ENCODE data around the gene CEACAM20.
"Not testable (repeated sequence)": the region's sequence is repeated elsewhere in the genome, so short reads cannot be mapped to it uniquely, and the experiment has no call there.

Gene CEACAM20

DNA sequence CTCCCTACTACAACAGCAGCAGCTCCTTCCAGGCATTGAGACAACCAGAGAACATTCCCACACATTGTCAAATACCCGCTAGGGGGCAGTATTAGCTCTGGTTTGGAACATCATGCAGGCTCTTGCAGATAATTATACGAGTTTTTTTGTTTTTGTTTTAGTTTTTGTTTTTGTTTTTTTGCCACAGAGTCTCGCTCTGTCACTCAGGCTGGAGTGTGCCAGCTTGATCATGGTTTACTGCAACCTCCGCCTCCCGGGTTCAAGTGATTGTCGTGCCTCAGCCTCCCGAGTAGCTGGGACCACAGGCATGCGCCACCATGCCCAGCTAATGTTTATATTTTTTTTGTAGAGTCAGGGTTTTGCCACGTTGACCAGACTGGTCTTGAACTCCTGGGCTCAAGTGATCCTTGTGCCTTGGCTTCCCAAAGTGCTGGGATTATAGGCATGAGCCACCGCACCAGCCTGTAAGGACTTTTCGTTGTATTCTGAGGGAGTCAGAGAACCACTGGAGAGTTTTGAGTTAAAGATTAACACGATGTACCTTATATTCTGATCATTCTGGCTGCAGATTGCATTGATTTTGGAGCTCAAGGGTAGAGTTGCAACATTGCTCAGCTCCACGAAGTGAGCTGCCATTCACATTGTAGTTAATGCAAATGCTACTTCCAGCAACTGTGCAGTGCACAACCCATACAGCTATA, 41.7 kb upstream of the CEACAM20 start:
- Histone ChIP-seq H3K4me1 (ENCODE audit: control insufficient read depth in 2 of 2, insufficient read depth in 2 of 2, low read length in 2 of 2) (no peaks in the 10 kb centered on the region), H3K27me3 (ENCODE audit: control insufficient read depth in 2 of 2, insufficient read depth in 2 of 2, low read length in 2 of 2) (peaks cover 0 to 6% of the 10 kb centered on the region in 2 donors), H3K9me3 (ENCODE audit: control insufficient read depth in 2 of 2, low read length in 2 of 2) (no peaks in the 10 kb centered on the region), H3K36me3 (ENCODE audit: control insufficient read depth in 2 of 2, insufficient read depth in 2 of 2, low read length in 2 of 2) (no peaks in the 10 kb centered on the region), H3K4me3 (ENCODE audit: low read length in 2 of 2) (no peak overlapping the region), H3K9ac (ENCODE audit: low read depth in 1 of 2, low read length in 2 of 2) (no peak overlapping the region), H3K27ac (ENCODE audit: low read depth in 2 of 2, low read length in 2 of 2) (no peak overlapping the region)

DNA sequence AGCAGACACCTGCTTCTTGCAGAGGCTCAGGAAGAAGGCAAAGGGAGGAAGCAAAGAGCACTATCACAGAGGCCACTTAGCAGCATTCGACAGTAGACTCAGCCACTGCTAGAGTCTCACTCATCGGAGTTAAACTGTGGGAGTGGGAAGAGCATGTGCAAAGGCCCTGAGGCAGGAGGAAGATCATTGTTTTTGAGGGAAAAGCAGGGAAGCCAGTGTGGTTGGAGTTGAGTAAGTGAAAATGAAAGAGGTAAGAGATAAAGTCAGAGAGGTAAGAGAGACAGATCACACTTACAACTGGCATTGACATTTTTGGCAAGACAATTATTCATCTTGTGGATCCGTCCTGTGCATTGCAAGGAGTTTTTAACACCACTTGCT, 41.1 kb upstream of the CEACAM20 start:
- Histone ChIP-seq H3K9ac (ENCODE audit: low read depth in 1 of 2, low read length in 2 of 2) (no peak overlapping the region), H3K27me3 (ENCODE audit: control insufficient read depth in 2 of 2, insufficient read depth in 2 of 2, low read length in 2 of 2) (peaks cover 0 to 6% of the 10 kb centered on the region in 2 donors), H3K4me3 (ENCODE audit: low read length in 2 of 2) (no peak overlapping the region)

DNA sequence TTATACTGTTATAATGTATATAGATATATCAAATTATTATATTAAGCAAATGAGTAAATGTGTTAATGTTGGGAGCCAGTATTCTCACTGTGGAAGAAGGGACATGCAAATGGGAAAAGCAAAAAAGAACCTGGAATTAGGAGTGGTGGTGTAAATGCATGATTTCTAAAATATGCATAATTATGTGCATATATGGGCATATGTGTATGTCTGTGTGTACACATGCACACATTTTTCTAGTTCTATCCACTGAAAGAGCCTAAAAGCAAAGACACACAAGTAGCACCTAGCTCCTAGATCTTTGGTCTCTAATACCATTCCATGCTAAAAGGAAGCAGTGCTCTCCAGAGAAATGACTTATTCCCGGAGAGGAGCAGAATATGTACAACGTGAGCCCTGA, 38.3 kb upstream of the CEACAM20 start:
- H3K9ac ChIP-seq (ENCODE audit: low read depth in 1 of 2, low read length in 2 of 2) = no peak overlapping the region
- no peaks in the 10 kb centered on the region for H3K4me1 ChIP-seq (ENCODE audit: control insufficient read depth in 2 of 2, insufficient read depth in 2 of 2, low read length in 2 of 2)

More for the DNA sequence above, 41.1 kb upstream of the CEACAM20 start:
- Histone ChIP-seq H3K27ac (ENCODE audit: low read depth in 2 of 2, low read length in 2 of 2) (no peak overlapping the region), H3K36me3 (ENCODE audit: control insufficient read depth in 2 of 2, insufficient read depth in 2 of 2, low read length in 2 of 2) (no peaks in the 10 kb centered on the region), H3K9me3 (ENCODE audit: control insufficient read depth in 2 of 2, low read length in 2 of 2) (no peaks in the 10 kb centered on the region), H3K4me1 (ENCODE audit: control insufficient read depth in 2 of 2, insufficient read depth in 2 of 2, low read length in 2 of 2) (no peaks in the 10 kb centered on the region)

DNA sequence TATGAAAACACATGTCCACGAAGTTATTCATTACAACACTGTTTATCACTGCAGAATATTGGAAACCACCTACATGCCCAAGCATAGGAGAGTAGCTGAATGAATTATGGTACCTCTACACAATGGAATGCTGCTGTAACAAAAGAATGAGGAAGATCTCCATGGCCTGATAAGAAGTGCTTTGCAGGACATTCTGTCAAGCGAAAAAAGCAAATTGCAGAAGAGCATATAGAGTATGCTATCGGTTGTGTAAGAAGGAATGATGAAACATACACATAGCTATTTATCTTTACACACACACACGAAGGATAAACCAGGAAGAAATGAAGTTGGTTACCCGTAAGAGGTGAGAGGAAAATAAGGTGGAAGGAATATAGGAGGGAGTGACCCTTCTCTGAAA, 37.5 kb upstream of the CEACAM20 start:
- no peak overlapping the region for H3K4me3 ChIP-seq (ENCODE audit: low read length in 2 of 2)
- no peaks in the 10 kb centered on the region for H3K4me1 ChIP-seq (ENCODE audit: control insufficient read depth in 2 of 2, insufficient read depth in 2 of 2, low read length in 2 of 2)
- no peak overlapping the region for H3K9ac ChIP-seq (ENCODE audit: low read depth in 1 of 2, low read length in 2 of 2)
- H3K27ac ChIP-seq (ENCODE audit: low read depth in 2 of 2, low read length in 2 of 2) = no peak overlapping the region
- H3K27me3 ChIP-seq (ENCODE audit: control insufficient read depth in 2 of 2, insufficient read depth in 2 of 2, low read length in 2 of 2) = peaks cover 0 to 6% of the 10 kb centered on the region in 2 donors
- no peaks in the 10 kb centered on the region for H3K9me3 ChIP-seq (ENCODE audit: control insufficient read depth in 2 of 2, low read length in 2 of 2)
- no peaks in the 10 kb centered on the region for H3K36me3 ChIP-seq (ENCODE audit: control insufficient read depth in 2 of 2, insufficient read depth in 2 of 2, low read length in 2 of 2)

More for the DNA sequence above, 38.3 kb upstream of the CEACAM20 start:
- Histone ChIP-seq H3K4me3 (ENCODE audit: low read length in 2 of 2) (no peak overlapping the region), H3K27me3 (ENCODE audit: control insufficient read depth in 2 of 2, insufficient read depth in 2 of 2, low read length in 2 of 2) (peaks cover 0 to 6% of the 10 kb centered on the region in 2 donors), H3K36me3 (ENCODE audit: control insufficient read depth in 2 of 2, insufficient read depth in 2 of 2, low read length in 2 of 2) (no peaks in the 10 kb centered on the region), H3K27ac (ENCODE audit: low read depth in 2 of 2, low read length in 2 of 2) (no peak overlapping the region), H3K9me3 (ENCODE audit: control insufficient read depth in 2 of 2, low read length in 2 of 2) (no peaks in the 10 kb centered on the region)

DNA sequence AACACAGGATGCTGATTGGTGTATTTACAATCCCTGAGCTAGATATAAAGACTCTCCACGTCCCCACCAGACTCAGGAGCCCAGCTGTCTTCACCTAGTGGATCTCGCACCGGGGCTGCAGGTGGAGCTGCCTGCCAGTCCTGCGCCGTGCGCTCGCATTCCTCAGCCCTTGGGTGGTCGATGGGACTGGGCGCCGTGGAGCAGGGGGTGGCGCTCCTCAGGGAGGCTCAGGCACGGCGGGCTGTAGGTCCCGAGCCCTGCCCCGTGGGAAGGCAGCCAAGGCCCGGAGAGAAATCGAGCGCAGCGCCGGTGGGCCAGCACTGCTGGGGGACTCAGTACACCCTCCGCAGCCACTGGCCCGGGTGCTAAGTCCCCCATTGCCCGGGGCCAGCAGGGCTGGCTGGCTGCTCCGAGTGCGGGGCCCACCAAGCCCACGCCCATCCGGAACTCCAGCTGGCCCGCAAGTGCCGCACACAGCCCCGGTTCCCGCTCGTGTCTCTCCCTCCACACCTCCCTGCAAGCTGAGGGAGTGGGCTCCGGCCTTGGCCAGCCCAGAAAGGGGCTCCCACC, 33.7 kb upstream of the CEACAM20 start:
- not testable (repeated sequence) for H3K27ac ChIP-seq (ENCODE audit: low read depth in 2 of 2, low read length in 2 of 2); H3K4me1 ChIP-seq (ENCODE audit: control insufficient read depth in 2 of 2, insufficient read depth in 2 of 2, low read length in 2 of 2); H3K9me3 ChIP-seq (ENCODE audit: control insufficient read depth in 2 of 2, low read length in 2 of 2); H3K36me3 ChIP-seq (ENCODE audit: control insufficient read depth in 2 of 2, insufficient read depth in 2 of 2, low read length in 2 of 2); H3K9ac ChIP-seq (ENCODE audit: low read depth in 1 of 2, low read length in 2 of 2); H3K4me3 ChIP-seq (ENCODE audit: low read length in 2 of 2); H3K27me3 ChIP-seq (ENCODE audit: control insufficient read depth in 2 of 2, insufficient read depth in 2 of 2, low read length in 2 of 2)

DNA sequence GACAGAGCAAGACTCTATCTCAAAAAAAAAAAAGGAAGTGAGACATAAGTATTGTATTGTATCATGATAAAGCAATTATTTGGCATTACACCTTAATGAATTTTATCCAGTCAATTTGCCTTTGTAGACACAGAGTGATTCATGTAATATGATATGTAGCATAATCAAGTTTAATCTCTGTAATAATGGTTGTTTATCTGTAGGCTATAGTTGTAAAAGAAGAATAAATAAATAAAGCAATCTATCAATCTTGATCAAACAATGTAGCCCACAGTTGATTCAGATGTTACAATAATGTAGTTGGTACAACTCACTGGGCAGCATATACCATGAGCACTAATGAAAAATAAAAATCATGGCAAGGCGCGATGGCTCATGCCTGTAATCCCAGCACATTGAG, 28.5 kb upstream of the CEACAM20 start:
- Histone ChIP-seq H3K4me1 (ENCODE audit: control insufficient read depth in 2 of 2, insufficient read depth in 2 of 2, low read length in 2 of 2) (peaks cover 0 to 5% of the 10 kb centered on the region in 2 donors), H3K27ac (ENCODE audit: low read depth in 2 of 2, low read length in 2 of 2) (no peak overlapping the region), H3K9me3 (ENCODE audit: control insufficient read depth in 2 of 2, low read length in 2 of 2) (no peaks in the 10 kb centered on the region), H3K4me3 (ENCODE audit: low read length in 2 of 2) (no peak overlapping the region), H3K9ac (ENCODE audit: low read depth in 1 of 2, low read length in 2 of 2) (no peak overlapping the region), H3K27me3 (ENCODE audit: control insufficient read depth in 2 of 2, insufficient read depth in 2 of 2, low read length in 2 of 2) (no peaks in the 10 kb centered on the region), H3K36me3 (ENCODE audit: control insufficient read depth in 2 of 2, insufficient read depth in 2 of 2, low read length in 2 of 2) (no peaks in the 10 kb centered on the region)

DNA sequence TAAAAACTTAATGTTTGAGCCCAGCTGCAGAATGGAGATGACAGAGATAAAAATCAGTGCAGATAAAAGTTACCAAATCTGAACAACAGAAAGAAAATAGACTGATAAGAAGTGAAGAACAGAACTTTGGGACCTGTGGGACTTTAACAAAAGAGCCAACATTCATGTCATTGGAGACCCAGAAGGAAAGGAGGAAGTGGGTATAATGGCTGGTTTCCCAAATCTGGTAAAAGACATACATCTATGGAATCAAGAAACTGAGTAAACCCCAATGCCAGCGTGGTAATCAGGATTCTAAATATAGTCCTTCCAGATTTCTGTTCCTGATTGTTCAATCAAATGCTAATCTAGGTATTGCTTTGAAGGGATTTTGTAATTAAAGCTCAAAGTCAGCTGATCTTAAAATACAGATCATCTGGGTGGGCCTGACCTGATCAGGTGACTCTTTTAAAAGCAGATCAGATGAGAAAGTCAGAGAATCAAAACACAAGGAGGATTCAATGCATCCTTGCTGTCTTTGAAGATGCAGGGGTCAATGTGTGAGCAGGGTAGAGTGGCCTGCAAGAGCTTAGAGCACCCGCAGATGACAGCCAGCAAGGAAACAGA, 25.3 kb upstream of the CEACAM20 start:
- no peak overlapping the region for H3K4me3 ChIP-seq (ENCODE audit: low read length in 2 of 2)
- H3K27me3 ChIP-seq (ENCODE audit: control insufficient read depth in 2 of 2, insufficient read depth in 2 of 2, low read length in 2 of 2) = no peaks in the 10 kb centered on the region
- H3K9ac ChIP-seq (ENCODE audit: low read depth in 1 of 2, low read length in 2 of 2) = no peak overlapping the region
- no peak overlapping the region for H3K27ac ChIP-seq (ENCODE audit: low read depth in 2 of 2, low read length in 2 of 2)
- H3K36me3 ChIP-seq (ENCODE audit: control insufficient read depth in 2 of 2, insufficient read depth in 2 of 2, low read length in 2 of 2) = no peaks in the 10 kb centered on the region
- peaks cover 0 to 5% of the 10 kb centered on the region in 2 donors for H3K4me1 ChIP-seq (ENCODE audit: control insufficient read depth in 2 of 2, insufficient read depth in 2 of 2, low read length in 2 of 2)
- H3K9me3 ChIP-seq (ENCODE audit: control insufficient read depth in 2 of 2, low read length in 2 of 2) = no peaks in the 10 kb centered on the region

DNA sequence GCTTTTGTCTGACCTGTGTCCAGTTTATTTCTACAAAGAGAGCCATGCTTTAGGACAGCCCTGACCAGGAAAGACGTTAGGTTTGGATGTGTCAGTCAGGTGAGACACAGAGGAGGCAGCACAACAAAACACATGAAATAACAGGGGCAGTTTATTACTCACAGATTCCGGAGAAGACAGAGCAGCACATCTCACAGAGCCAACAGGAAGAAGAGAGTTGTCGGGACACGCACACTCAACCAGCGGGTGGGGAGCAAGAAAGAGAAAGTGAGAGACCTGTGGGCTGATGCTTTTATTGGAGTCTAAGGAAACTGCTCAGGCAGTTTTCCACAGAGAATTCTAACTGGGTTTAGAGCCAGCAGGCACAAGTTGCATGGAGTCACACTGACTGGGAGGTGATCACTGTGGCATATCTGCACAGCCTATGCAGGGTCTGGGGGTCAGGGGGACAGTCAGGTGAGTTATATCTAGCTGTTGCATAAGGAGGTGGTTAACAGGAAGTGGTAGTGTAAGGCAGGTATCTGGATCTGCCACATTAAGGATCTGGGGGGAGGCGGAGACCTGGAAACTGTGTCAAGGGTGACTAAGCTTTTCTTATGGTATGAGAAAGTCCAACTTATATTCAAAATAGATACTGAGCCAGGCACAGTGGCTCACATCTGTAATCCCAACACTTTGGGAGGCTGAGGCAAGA, 24.1 kb upstream of the CEACAM20 start:
- Histone ChIP-seq H3K27ac (ENCODE audit: low read depth in 2 of 2, low read length in 2 of 2) (no peak overlapping the region), H3K36me3 (ENCODE audit: control insufficient read depth in 2 of 2, insufficient read depth in 2 of 2, low read length in 2 of 2) (no peaks in the 10 kb centered on the region), H3K9ac (ENCODE audit: low read depth in 1 of 2, low read length in 2 of 2) (no peak overlapping the region), H3K27me3 (ENCODE audit: control insufficient read depth in 2 of 2, insufficient read depth in 2 of 2, low read length in 2 of 2) (peaks cover 0 to 2% of the 10 kb centered on the region in 2 donors), H3K9me3 (ENCODE audit: control insufficient read depth in 2 of 2, low read length in 2 of 2) (no peaks in the 10 kb centered on the region), H3K4me3 (ENCODE audit: low read length in 2 of 2) (no peak overlapping the region), H3K4me1 (ENCODE audit: control insufficient read depth in 2 of 2, insufficient read depth in 2 of 2, low read length in 2 of 2) (peaks cover 0 to 5% of the 10 kb centered on the region in 2 donors)

DNA sequence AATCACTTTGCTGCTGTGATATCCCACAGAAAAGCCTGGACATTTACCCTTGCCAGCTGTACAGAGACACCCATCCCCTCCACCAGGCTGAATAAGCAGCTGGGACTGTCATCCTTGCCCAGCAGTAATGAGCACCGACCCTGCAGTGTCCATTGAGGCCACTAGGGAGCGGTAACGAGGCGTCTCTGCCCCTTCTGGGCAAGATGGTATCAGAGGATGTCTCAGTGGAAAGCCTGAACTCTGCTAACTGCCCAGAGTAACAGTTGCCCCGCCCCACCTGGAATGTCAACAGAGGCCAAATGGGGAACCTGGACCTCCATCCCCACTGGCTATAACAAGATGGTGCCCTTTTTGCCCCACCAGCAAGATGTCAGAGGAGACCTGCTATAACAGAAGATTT, 22.8 kb upstream of the CEACAM20 start:
- Histone ChIP-seq H3K9me3 (ENCODE audit: control insufficient read depth in 2 of 2, low read length in 2 of 2) (no peaks in the 10 kb centered on the region), H3K4me3 (ENCODE audit: low read length in 2 of 2) (no peak overlapping the region), H3K27me3 (ENCODE audit: control insufficient read depth in 2 of 2, insufficient read depth in 2 of 2, low read length in 2 of 2) (peaks cover 0 to 2% of the 10 kb centered on the region in 2 donors), H3K9ac (ENCODE audit: low read depth in 1 of 2, low read length in 2 of 2) (no peak overlapping the region), H3K4me1 (ENCODE audit: control insufficient read depth in 2 of 2, insufficient read depth in 2 of 2, low read length in 2 of 2) (peaks cover 0 to 5% of the 10 kb centered on the region in 2 donors), H3K36me3 (ENCODE audit: control insufficient read depth in 2 of 2, insufficient read depth in 2 of 2, low read length in 2 of 2) (no peaks in the 10 kb centered on the region), H3K27ac (ENCODE audit: low read depth in 2 of 2, low read length in 2 of 2) (no peak overlapping the region)

DNA sequence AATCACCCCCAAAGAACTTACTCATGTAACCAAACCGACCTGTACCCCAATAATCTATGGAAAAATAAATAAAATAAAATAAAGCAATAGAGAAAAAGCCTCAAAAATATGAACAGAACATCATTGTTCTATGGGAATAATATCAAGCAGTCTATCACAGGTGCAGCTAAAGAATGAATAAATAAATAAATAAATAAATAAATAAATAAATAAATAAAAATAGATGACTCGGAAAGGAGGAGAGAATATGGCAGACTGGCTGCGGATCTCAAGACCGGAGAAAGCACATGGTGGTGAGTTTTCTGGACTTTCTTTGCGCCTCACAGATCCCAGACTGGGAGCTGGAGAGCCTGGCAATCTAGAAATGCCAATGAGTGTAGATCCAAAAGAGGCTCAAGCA, 22.4 kb upstream of the CEACAM20 start:
- Histone ChIP-seq H3K36me3 (ENCODE audit: control insufficient read depth in 2 of 2, insufficient read depth in 2 of 2, low read length in 2 of 2) (no peaks in the 10 kb centered on the region), H3K9me3 (ENCODE audit: control insufficient read depth in 2 of 2, low read length in 2 of 2) (no peaks in the 10 kb centered on the region), H3K4me3 (ENCODE audit: low read length in 2 of 2) (no peak overlapping the region), H3K27me3 (ENCODE audit: control insufficient read depth in 2 of 2, insufficient read depth in 2 of 2, low read length in 2 of 2) (peaks cover 0 to 2% of the 10 kb centered on the region in 2 donors), H3K27ac (ENCODE audit: low read depth in 2 of 2, low read length in 2 of 2) (no peak overlapping the region), H3K4me1 (ENCODE audit: control insufficient read depth in 2 of 2, insufficient read depth in 2 of 2, low read length in 2 of 2) (peaks cover 0 to 5% of the 10 kb centered on the region in 2 donors), H3K9ac (ENCODE audit: low read depth in 1 of 2, low read length in 2 of 2) (no peak overlapping the region)

Measured in mucosa of rectum (tissue), 2 donors.